ENCODE measurements around the gene RGS3.

Gene RGS3

DNA sequence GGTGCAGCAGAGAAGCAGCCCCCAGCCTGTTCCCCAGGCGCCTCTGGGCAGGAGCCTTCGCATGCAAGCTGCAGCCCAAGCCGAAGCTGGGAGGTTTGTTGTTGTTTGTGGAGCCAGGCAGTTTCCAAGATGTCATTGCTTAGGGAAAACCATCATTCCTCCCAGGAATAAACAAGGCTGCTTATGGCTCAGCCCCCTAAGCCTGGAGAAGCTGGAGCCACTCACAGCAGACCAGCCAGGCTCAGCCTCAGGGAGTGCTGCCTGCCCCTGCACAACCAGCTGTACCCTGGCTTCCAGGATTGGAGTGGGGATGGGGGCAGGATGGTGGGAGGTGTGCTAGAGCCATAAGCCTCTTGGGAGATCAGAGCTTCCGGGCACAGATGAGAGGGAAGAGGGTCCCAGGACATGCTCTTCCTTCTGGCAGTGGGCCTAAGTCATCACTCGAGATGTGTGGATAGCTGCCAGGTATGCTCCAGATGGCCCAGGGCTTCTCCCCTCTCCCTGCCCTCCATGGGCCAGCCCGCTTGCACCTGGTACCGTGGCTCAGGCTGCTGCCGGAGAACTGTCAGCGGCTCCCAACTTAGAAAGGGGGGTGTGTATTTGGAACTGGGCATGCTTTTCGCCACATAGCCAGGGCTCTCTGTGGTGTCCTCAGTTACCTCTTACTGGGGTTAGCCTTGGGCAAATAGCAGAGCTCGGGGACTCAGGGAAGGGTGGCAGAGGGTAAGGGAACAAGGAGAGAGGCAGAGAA is 105.2 kb downstream of the RGS3 start:
- TF ChIP-seq ZNF391 (tag by site-specific recombination; IDR thresholded peaks at IDR 0.05; ENCODE audit: borderline replicate concordance, low read depth) (no peak), PRDM10 (tag by site-specific recombination; IDR thresholded peaks at IDR 0.05) (peak; percentile 84)
- Histone ChIP-seq H3K9me3 (ENCODE audit: control insufficient read depth, insufficient read depth, low read depth, low read length) (no peaks in the 10 kb centered on the region), H3K36me3 (ENCODE audit: control insufficient read depth in 2 of 2, insufficient read depth in 1 of 2, low read length in 2 of 2) (no peaks in the 10 kb centered on the region), H3K27ac (ENCODE audit: extremely low read depth, low read depth, low read length) (no peak overlapping the region), H3K4me3 (ENCODE audit: low read depth, low read length) (no peak overlapping the region), H3K4me1 (ENCODE audit: control insufficient read depth, insufficient read depth, low read length) (no peaks in the 10 kb centered on the region)
- ChIA-PET POLR2A (interaction anchor here (1.2 kb wide), 1 partner anchor 23 kb away, joined by 4 read pairs; no protein-coding TSS in a partner anchor), CTCF (interaction anchor here (0.6 to 1.2 kb wide), 3 partner anchors 19 to 122 kb away, joined by 3 to 4 read pairs (median 3); no protein-coding TSS in a partner anchor)

DNA sequence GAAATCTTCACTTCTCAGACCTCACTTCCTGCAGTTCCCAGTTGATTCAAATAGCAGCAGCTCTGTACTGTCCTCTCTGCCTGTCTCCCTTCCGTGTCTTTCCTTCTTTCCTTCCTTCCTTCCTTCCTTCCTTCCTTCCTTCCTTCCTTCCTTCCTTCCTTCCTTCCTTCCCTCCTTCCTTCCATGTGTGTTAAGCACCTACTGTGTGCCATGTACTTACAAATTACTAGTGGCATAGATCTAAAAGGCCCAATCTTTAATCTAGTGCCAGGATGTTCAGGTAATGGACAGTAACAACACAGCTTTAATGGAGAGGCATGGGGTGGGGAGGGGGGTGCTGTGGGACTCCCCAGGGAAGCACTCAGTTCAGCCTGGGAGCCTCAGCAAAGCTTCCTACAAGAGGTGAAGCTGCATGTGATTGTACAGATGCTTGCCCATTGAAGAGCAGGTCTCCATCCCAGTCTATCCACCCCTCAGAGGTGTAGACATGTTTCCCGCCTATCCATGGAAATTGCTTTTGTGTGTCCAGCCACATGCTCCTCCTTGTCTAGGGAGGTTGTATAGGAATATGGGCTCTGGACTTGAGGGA is 106.0 kb downstream of the RGS3 start:
- ChIA-PET POLR2A (interaction anchor here (1.2 kb wide), 1 partner anchor 24 kb away, joined by 4 read pairs; no protein-coding TSS in a partner anchor), CTCF (interaction anchor here (0.6 to 1.2 kb wide), 4 partner anchors 18 to 527 kb away, joined by 3 to 5 read pairs (median 4); no protein-coding TSS in a partner anchor)
- H3K27ac ChIP-seq (ENCODE audit: extremely low read depth, low read depth, low read length) = no peak overlapping the region
- no peaks in the 10 kb centered on the region for H3K4me1 ChIP-seq (ENCODE audit: control insufficient read depth, insufficient read depth, low read length)
- no peak overlapping the region for H3K4me3 ChIP-seq (ENCODE audit: low read depth, low read length)
- peak; percentile 85 for TF ChIP-seq ZNF366 (tag by site-specific recombination; conservative IDR thresholded peaks at IDR 0.05)
- TF ChIP-seq, protein P1, sequence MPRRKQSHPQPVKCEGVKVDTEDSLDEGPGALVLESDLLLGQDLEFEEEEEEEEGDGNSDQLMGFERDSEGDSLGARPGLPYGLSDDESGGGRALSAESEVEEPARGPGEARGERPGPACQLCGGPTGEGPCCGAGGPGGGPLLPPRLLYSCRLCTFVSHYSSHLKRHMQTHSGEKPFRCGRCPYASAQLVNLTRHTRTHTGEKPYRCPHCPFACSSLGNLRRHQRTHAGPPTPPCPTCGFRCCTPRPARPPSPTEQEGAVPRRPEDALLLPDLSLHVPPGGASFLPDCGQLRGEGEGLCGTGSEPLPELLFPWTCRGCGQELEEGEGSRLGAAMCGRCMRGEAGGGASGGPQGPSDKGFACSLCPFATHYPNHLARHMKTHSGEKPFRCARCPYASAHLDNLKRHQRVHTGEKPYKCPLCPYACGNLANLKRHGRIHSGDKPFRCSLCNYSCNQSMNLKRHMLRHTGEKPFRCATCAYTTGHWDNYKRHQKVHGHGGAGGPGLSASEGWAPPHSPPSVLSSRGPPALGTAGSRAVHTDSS (tag by site-specific recombination; IDR thresholded peaks at IDR 0.05) = no peak
- no peaks in the 10 kb centered on the region for H3K36me3 ChIP-seq (ENCODE audit: control insufficient read depth in 2 of 2, insufficient read depth in 1 of 2, low read length in 2 of 2)
- H3K9me3 ChIP-seq (ENCODE audit: control insufficient read depth, insufficient read depth, low read depth, low read length) = no peaks in the 10 kb centered on the region

DNA sequence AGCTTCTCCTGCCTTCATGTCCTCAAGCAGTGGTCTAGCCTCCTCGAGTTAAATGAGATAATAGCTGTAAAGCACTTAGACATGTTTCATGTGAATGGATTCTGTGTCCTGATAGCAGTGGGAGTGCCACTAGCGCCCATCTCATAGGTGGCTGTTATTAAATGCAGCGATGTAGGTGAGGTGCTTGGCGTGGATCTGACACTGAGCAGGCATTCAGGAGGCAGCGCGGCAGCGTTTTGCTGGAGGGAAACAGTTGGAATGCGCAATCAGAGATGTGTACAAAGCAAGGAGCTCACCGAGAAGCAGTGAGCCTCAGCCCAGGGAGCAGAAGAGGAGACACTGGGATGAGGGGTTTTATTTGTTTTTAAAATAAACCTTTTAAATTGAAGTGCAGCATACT is 106.6 kb downstream of the RGS3 start:
- H3K27ac ChIP-seq (ENCODE audit: extremely low read depth, low read depth, low read length) = no peak overlapping the region

DNA sequence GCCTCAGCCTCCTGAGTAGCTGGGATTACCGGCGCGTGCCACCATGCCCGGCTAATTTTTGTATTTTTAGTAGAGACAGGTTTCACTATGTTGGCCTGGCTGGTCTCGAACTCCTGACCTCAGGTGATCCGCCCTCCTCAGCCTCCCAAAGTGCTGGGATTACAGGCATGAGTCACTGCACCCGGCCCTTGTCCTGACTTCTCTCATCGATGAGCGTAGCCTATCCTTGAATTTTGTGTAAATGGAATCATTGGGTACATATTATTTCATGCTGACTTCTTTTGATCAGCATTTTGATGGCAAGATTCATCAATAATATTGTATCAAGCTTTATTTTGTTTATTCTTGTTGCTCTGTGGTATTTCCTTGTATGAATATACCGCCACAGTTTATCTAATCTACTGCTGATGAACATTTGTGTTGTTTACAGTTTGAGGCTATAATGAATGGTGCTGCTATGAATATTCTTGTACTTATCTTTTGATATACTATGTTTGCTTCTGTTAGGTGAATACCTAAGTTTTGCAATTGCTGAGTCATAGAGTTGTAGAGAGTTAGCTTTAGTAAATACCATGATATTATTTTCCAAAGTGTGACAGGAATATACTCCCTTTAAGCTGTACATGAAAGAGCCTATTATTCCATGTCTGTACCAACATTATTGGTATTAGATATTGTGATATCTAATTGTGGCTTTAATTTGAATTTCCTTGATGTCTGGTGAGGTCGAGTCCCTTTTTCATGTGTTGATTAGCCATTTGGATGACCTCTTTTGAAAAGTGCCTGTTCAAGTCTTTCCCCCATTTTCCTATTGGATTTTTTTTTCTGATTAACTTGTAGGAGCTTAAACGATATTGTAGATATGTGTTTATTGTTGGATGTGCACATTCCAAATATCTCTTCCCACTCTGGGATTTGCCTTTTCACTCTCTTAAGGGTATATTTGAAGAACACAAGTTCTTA is 107.5 kb downstream of the RGS3 start:
- CTCF ChIA-PET = interaction anchor here (1.5 kb wide), 2 partner anchors 20 to 125 kb away, joined by 4 to 8 read pairs; no protein-coding TSS in a partner anchor
- H3K27ac ChIP-seq (ENCODE audit: extremely low read depth, low read depth, low read length) = no peak overlapping the region
- H3K9me3 ChIP-seq (ENCODE audit: control insufficient read depth, insufficient read depth, low read depth, low read length) = no peaks in the 10 kb centered on the region
- H3K4me1 ChIP-seq (ENCODE audit: control insufficient read depth, insufficient read depth, low read length) = no peaks in the 10 kb centered on the region
- POLR2A ChIA-PET = no interaction called here
- no peak overlapping the region for H3K4me3 ChIP-seq (ENCODE audit: low read depth, low read length)
- no peak for TF ChIP-seq ZNF830 (tag by site-specific recombination; IDR thresholded peaks at IDR 0.05; ENCODE audit: low read depth)
- no peak for TF ChIP-seq ZNF660 (tag by site-specific recombination; IDR thresholded peaks at IDR 0.05)
- TF ChIP-seq ZNF362 (tag by site-specific recombination; IDR thresholded peaks at IDR 0.05) = no peak
- no peak for TF ChIP-seq ZNF596 (tag by site-specific recombination; IDR thresholded peaks at IDR 0.05)
- no peak for TF ChIP-seq KLF10 (tag by site-specific recombination; IDR thresholded peaks at IDR 0.05)
- TF ChIP-seq, protein P2, sequence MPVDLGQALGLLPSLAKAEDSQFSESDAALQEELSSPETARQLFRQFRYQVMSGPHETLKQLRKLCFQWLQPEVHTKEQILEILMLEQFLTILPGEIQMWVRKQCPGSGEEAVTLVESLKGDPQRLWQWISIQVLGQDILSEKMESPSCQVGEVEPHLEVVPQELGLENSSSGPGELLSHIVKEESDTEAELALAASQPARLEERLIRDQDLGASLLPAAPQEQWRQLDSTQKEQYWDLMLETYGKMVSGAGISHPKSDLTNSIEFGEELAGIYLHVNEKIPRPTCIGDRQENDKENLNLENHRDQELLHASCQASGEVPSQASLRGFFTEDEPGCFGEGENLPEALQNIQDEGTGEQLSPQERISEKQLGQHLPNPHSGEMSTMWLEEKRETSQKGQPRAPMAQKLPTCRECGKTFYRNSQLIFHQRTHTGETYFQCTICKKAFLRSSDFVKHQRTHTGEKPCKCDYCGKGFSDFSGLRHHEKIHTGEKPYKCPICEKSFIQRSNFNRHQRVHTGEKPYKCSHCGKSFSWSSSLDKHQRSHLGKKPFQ (tag by site-specific recombination; IDR thresholded peaks at IDR 0.05) = no peak
- no peak for TF ChIP-seq ZNF214 (tag by site-specific recombination; IDR thresholded peaks at IDR 0.05; ENCODE audit: borderline replicate concordance)
- no peak for TF ChIP-seq GLI4 (tag by site-specific recombination; IDR thresholded peaks at IDR 0.05)
- no peak for TF ChIP-seq ZNF433 (tag by site-specific recombination; IDR thresholded peaks at IDR 0.05; ENCODE audit: low read depth)
- H3K36me3 ChIP-seq (ENCODE audit: control insufficient read depth in 2 of 2, insufficient read depth in 1 of 2, low read length in 2 of 2) = no peaks in the 10 kb centered on the region

More for the DNA sequence above, 106.6 kb downstream of the RGS3 start:
- no peaks in the 10 kb centered on the region for H3K9me3 ChIP-seq (ENCODE audit: control insufficient read depth, insufficient read depth, low read depth, low read length)
- ChIA-PET POLR2A (no interaction called here), CTCF (interaction anchor here (0.6 to 1.5 kb wide), 3 partner anchors 110 to 526 kb away, joined by 5 to 8 read pairs (median 5); no protein-coding TSS in a partner anchor)
- no peaks in the 10 kb centered on the region for H3K4me1 ChIP-seq (ENCODE audit: control insufficient read depth, insufficient read depth, low read length)
- peak; percentile 37; the same call in 1 of the 2 replicates for TF ChIP-seq ZNF664 (tag by site-specific recombination; IDR thresholded peaks at IDR 0.05)
- TF ChIP-seq GLI2 (tag by site-specific recombination; IDR thresholded peaks at IDR 0.05; ENCODE audit: borderline replicate concordance, low read depth) = no peak
- no peak overlapping the region for H3K4me3 ChIP-seq (ENCODE audit: low read depth, low read length)
- no peaks in the 10 kb centered on the region for H3K36me3 ChIP-seq (ENCODE audit: control insufficient read depth in 2 of 2, insufficient read depth in 1 of 2, low read length in 2 of 2)

Data from HEK293 (cell line).